GM20000 (cell line): ENCODE measurements around the gene TTC33.
"Not testable (repeated sequence)": the region's sequence is repeated elsewhere in the genome, so short reads cannot be mapped to it uniquely, and the experiment has no call there.

ENCODE experiments used
- DNase-seq: peaks from one replicate; pipeline ENCODE4 v3.0.0; 2012; ENCODE audit warnings: low spot score
- TF ChIP-seq, protein P1 (sequence below): IDR thresholded peaks from 2 replicates; pipeline ENCODE4 v1.5.1; 2012; ENCODE audit warnings: mild to moderate bottlenecking, control low read depth; ENCODE audit errors: extremely low read depth, missing control alignments

The TTC33 gene

GRCh38 chr5:40666657-40667056 lies 89.1 kb downstream of the TTC33 start:
- TF ChIP-seq, protein P1, sequence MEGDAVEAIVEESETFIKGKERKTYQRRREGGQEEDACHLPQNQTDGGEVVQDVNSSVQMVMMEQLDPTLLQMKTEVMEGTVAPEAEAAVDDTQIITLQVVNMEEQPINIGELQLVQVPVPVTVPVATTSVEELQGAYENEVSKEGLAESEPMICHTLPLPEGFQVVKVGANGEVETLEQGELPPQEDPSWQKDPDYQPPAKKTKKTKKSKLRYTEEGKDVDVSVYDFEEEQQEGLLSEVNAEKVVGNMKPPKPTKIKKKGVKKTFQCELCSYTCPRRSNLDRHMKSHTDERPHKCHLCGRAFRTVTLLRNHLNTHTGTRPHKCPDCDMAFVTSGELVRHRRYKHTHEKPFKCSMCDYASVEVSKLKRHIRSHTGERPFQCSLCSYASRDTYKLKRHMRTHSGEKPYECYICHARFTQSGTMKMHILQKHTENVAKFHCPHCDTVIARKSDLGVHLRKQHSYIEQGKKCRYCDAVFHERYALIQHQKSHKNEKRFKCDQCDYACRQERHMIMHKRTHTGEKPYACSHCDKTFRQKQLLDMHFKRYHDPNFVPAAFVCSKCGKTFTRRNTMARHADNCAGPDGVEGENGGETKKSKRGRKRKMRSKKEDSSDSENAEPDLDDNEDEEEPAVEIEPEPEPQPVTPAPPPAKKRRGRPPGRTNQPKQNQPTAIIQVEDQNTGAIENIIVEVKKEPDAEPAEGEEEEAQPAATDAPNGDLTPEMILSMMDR, result no peak

GRCh38 chr5:40665635-40666298 lies 90.0 kb downstream of the TTC33 start:
- TF ChIP-seq, protein P1, result no peak
- DNase-seq, result no peak

More at GRCh38 chr5:40666657-40667056, 89.1 kb downstream of the TTC33 start:
- DNase-seq, result no peak

- TF ChIP-seq, protein P1, result no peak
- DNase-seq, result no peak
Observed at GRCh38 chr5:40660751-40661150, 95.0 kb downstream of the TTC33 start.

GRCh38 chr5:40656766-40657165 lies 99.0 kb downstream of the TTC33 start:
- TF ChIP-seq, protein P1, result no peak
- DNase-seq, result no peak

- DNase-seq, result not testable (repeated sequence)
Observed at GRCh38 chr5:40656091-40656490, 99.7 kb downstream of the TTC33 start.

DNA sequence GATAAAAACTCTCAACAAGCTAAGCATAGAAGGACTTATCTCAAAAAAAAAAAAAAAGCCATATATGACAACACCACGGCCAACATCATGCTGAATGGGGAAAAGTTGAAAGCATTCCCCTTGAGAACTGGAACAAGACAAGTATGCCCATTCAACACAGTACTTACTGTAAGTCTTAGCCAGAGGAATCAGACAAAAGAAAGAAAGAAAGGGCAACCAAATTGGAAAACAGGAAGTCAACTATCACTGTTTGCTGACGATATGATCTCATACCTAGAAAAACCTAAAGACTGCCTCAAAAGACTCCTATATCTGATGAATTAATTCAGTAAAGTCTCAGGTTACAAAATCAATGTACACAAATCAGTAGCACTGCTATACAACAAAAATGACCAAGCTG lies 100.6 kb downstream of the TTC33 start:
- no peak for DNase-seq
- TF ChIP-seq, protein P1, result no peak

- TF ChIP-seq, protein P1, result no peak
- no peak for DNase-seq
Observed at GRCh38 chr5:40654377-40654991, 101.3 kb downstream of the TTC33 start.
